A549 (cell line): ENCODE measurements around the gene MEX3B.

Source experiments
- CTCF ChIP-seq: fragments of >200 bp; sonication (Bioruptor Twin); formaldehyde crosslinking; IDR thresholded peaks from 3 replicates; pipeline ENCODE4 v1.5.1; 2016
- EP300 ChIP-seq, 2 experiments: fragments of >200 bp; sonication (Bioruptor Twin); formaldehyde crosslinking; IDR thresholded peaks; 2 replicates in 1 of 2; 3 replicates in 1 of 2; pipeline ENCODE4 v1.6.1; 2016 to 2017
- PHF8 ChIP-seq: fragments of 200-600 bp; sonication (generic); IDR thresholded peaks from 2 replicates; pipeline ENCODE4 v1.6.1; 2016; ENCODE audit warnings: low read depth, mild to moderate bottlenecking, antibody characterized with exemption, moderate library complexity, borderline replicate concordance

DNA sequence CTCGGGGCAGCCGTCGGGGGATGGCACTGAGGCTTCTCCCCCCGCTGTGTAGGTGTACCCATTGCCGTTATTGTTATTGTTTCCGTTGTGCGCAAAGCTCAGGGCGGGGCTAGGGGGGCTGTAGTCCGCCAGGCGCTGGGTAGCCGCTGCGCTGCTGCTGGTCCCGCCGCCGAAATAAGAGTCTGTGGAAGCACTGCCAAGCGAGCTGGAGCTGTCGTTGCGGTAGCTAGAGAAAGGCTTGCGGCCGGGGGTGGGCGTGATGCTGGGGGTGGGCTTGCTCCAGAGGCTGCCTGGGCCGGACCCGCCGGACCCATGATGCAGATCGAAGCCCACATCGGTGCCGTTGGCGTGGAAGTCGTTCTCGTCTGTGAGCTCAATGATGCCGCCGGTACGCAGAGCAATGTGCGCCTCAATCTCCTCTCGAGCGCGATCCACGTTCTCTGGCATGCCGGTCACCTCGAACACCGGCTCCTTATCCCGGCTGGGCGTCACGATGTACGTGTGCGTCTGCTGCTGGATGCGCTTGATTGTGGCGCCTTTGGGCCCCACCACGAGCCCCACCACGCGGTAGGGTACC, 1.9 kb downstream of the MEX3B start:
- TF ChIP-seq CTCF (no peak), EP300 (IDR thresholded peaks at IDR 0.05) (no peak), PHF8 (no peak)
